Dermis blood vessel endothelial cell (primary cell): ENCODE data around the gene TMPRSS6. TPM values are rescaled to one million over a fixed set of nuclear protein-coding genes. Genes with fewer than 3 reads are reported as not detected.

Experiments used
- DNase-seq: peaks from one replicate; pipeline ENCODE4 v3.0.0; 2010
- total RNA-seq: library from RNA; depleted of rRNA; stranded (reverse); fragments of >200 nt; gene quantifications from 2 replicates; pipeline ENCODE4 v1.2.3, GENCODE V29; 2014

Gene TMPRSS6
- total RNA-seq, 1 donor from 2014 or later: not detected

- no peak for DNase-seq
Measured at GRCh38 chr22:37115032-37115431, 5.5 kb upstream of the TMPRSS6 start.

DNA sequence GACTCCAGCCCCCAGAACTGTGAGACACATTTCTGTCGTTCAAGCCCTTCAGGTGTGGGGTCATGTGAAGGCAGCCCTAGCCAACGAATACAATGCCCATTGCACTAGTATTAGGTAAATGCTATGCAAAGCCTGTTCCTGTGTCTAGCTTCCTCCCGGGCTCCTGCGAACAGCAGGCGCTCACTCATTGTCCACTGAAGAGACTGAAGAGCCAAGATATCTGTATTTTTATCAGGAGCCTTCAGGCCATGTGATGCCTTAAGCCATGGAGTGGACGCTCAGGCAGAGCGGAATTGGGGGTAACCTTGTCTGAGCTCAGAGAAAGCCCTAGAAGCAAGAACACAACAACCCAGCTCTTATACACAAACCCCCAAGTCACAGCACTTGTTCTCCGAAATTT, 4.2 kb upstream of the TMPRSS6 start:
- DNase-seq: no peak

- DNase-seq: no peak
Measured at GRCh38 chr22:37112084-37112728, 2.7 kb upstream of the TMPRSS6 start.

DNA sequence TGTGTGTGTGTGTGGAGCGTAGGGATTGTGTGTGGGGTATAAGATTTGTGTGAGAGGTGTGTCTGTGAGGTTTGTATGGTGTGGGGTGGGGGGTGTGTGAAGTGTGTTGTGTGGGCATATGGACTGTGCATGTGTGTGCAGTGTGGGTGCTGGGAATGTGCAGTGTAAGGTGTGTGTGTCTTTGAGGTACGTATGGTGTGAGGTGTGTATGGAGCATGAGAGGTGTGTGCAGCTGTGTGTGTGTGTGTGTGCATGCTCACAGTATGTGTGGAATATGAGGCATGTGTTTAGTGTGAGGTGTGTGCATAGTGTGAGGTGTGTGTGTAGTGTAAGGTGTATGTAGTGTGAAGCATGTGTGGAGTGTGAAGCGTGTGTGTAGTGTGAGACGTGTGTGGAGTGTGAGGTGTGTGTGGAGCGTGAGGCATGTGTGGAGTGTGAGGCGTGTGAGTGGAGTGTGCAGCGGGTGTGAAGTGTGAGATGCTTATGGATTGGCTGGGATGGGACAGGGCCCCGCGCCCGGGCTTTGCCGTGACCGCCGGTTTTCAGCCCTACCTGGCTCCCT, 1.7 kb upstream of the TMPRSS6 start:
- no peak for DNase-seq

DNA sequence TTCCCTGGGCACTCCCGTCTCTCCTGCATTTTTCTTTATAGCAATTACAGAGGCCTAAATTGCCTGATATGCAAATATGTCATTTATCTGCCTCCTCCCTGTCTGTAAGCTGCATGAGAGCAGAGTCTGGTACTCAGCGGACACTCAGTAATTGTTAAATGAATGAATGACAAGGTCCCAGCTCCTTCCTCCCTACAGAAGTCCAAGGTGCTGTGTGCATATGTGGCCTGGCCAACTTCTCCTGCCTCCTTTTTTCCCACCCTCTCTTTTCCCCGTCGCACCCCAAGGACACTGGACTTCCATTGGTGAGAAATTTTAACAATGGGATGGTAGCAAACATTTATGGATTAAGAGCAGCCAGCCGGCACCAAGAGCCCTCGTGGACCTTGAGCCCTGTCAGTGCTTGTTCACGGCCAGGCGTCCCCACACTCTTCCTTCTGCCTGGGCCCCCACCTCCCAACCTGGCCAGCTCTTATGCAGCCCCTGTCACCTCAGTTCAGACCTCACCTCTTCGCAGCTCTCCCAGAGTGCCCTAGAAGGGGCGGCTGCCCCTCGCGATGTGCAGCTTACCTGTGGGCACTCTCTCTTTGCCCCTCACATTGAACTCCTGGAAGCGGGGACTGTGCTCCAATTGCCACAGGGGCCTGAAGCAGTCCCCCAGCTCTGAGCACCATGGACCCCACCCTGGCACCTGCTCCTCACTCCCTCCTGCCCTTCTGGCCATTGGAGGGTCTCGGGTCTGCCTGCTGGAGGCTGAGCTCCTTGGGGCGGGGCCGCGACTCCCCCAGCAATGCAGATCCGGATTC, 1.5 kb downstream of the TMPRSS6 start:
- DNase-seq: no peak

GRCh38 chr22:37105990-37106389, 3.5 kb downstream of the TMPRSS6 start:
- DNase-seq: no peak

DNA sequence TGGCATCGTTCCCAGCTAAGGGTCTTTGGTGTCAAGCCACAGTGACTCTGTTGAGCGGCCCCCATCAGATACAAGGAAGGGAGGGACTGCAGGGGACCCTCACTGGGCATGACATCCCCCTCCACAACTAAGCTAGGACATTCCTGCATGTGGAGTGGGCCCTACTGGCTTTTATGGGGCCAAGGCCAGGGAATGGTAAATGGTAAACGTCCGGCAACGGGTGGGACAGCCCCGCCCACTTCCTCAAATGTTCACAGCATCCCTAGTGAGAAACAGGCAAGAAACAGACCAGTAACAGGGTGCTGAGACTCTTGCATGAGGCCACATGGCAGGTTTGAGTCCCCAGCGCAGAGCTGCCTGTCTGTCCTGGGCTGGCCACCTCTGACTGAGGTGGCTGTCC, 4.4 kb downstream of the TMPRSS6 start:
- no peak for DNase-seq

- DNase-seq: no peak
Measured at GRCh38 chr22:37103656-37104452, 5.7 kb downstream of the TMPRSS6 start.

DNA sequence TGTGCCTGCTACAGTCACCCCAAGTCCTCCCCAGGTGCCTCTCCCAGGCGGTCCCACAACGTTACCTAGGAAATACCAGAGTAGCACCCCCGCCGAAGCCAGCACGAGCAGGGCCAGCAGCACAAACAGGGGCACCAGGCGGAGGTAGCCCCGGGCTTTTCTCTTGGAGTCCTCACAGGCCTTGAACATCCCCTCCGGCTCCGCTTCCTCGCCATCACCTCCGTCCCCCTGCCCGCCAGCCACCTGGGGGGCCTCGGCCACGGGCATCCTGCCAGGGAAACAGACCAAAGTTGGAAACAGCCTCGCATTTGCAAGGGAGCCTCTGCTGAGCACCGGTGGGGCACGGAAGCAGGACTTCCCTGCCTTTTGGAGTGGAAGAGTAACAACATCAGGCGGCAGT, 6.4 kb downstream of the TMPRSS6 start:
- DNase-seq: no peak

GRCh38 chr22:37101311-37102066, 8.0 kb downstream of the TMPRSS6 start:
- DNase-seq: no peak

GRCh38 chr22:37100589-37101127, 8.9 kb downstream of the TMPRSS6 start:
- DNase-seq: no peak

DNA sequence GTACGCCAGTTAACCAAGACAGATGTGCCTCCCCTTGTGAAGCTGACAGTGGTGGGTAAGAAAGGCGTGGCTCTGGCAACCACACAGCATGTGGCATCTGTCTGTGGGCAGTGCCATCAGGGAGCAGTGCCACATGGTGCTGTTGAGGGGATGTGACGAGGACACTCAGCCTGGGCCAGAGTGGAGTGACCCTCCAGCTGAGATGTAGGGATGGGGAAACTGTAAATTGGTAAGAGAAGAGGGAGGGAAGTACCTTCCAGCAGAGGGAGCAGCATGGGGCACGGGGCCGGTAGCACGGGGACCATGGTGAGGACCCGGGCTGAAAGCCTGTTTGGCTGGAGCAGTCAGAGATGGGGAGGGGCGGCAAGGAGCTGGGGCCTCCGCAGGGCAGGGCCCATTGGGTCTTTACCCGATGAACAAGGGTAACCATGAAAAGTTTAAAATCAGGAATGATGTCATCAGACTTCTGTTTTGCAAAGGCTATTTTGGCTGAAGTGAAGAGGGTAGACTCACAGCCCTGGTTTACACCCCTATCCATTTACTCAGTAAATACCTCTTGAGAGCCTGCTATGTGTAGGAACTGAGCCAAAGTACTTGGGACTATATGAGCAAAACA, 10.4 kb downstream of the TMPRSS6 start:
- no peak for DNase-seq

DNA sequence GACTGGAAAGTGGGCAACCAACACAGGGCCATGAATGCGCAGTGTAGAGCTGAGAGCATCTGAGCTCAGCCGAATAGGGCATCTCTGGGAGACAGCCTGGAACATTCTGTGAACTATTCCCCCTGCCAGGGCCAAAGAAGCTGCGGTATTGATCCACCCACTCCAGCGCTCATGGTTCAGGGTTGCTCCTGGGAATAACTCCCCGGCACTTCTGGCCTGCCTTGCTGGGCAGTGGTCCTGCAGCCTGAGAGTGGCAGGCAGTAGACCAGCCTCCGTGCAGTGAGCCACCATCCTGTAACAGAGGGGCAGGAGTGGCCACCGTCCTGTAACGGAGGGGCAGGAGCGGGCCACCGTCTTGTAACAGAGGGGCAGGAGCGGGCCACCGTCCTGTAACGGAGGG, 12.2 kb downstream of the TMPRSS6 start:
- no peak for DNase-seq

DNA sequence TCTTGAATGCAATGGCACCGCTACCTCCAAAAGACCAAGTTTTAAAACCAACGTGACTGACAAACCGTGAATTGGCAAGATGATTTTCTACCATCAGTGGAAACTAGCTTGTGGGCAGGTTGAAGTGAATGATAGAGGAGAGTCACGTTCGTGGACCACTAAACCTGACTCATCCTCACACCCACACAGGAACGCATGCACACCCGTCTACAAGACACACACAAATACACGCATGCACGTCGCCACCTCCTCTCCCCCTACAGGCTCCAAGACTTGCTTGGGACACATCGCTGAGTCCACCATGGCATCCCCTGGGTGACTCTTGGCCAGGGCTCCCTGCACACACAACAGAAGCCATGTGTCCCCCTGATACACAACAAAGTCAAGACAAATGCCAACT, 14.4 kb downstream of the TMPRSS6 start:
- DNase-seq: no peak

DNA sequence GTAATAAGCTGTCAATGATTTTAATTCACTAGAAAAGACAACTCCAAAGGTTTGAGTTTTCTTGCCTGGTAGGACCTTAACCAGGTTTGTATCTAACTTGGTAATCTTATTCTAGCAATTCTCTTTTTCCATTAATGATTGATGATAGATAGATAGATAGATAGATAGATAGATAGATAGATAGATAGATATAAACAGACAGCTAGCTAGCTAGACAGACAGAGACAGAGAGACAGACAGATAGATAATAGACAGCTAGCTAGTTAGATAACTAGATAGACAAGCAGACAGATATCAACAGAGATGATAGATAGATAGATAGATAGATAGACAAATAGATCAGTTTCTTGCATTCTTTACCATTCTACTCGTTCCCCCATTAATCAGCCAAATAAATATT, 15.3 kb downstream of the TMPRSS6 start:
- no peak for DNase-seq

DNA sequence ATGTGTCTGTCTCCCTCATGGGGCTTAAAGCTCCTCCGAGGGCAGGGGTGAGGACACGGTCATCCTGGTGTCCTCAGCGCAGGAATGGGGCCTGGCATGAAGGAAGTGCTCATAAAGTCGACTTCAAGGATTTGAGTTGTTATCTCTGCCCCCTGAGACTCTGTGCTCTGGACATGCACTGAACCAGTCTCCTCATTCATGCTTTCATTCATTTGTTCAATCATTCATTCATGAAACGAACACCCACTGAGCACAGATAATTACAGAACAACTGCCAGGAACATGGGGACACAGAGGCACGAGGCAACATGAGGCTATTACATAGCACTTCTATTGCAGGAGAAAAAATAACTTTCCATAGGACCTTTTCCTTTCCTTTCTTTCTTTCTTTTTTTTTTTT, 16.5 kb downstream of the TMPRSS6 start:
- no peak for DNase-seq

DNA sequence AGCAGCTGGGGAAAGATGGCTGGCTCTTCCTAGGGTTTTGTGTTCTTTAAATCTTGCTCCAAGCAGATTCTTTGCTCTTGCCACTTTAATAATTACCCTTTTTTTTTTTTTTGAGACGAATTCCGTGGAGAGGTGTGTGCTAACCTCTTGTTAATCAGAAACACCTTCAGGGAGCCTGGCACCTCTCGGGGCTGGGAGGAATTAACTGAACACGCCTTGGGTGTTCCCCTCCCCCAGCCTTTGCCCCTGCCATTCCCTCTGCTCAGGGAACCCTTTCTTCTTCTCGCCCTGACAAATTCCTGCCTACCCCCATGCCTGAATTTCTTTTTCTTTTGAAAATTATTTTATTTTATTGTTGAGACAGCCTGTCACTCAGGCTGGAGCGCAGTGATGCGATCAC, 17.5 kb downstream of the TMPRSS6 start:
- DNase-seq: no peak

- DNase-seq: no peak
Measured at GRCh38 chr22:37090920-37091695, 18.4 kb downstream of the TMPRSS6 start.

- DNase-seq: no peak
Measured at GRCh38 chr22:37089434-37089833, 20.1 kb downstream of the TMPRSS6 start.

DNA sequence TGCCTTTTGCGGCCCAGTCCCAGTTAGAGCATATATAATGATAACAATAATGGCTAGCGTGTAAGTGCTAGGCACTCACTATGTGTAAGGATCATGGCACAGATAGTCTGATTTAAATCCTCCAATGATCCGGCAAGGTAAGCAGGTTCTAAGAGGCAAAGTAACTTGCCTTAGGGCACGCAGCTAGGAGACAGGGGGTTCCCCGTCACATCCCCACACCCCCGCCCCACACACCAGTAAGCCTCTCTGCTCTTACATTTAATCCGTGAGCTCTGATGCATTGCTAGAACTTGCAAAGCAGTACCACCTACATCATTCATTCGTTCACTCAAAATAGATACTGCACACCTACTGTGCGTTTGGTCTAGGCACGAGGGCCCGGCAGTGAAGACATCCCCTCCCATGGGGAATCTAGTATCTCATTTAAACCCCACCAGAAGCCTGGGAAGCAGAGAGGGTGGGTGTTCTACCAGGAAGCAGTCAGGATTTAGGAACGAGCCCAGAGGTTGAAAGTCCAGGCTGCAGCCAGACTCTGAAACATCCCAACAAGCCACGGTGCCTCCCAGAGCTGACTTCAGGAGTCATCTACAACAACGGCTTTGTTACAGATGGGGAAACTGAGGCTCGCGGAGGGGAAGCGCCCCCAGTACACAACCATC, 20.6 kb downstream of the TMPRSS6 start:
- DNase-seq: no peak
